ENCODE data around the gene AICDA.
"Not testable (repeated sequence)": the region's sequence is repeated elsewhere in the genome, so short reads cannot be mapped to it uniquely, and the experiment has no call there.

The AICDA gene

GRCh38 chr12:8609061-8609570 lies 3.5 kb downstream of the AICDA start:
- DNase-seq: no peak

- DNase-seq: no peak
Measured at GRCh38 chr12:8606890-8607289, 5.8 kb downstream of the AICDA start.

GRCh38 chr12:8605057-8605456 lies 7.6 kb downstream of the AICDA start:
- no peak for DNase-seq

GRCh38 chr12:8603856-8604255 lies 8.8 kb downstream of the AICDA start:
- DNase-seq: no peak

GRCh38 chr12:8603286-8603685 lies 9.4 kb downstream of the AICDA start:
- DNase-seq: no peak

GRCh38 chr12:8596561-8596960 lies 16.1 kb downstream of the AICDA start:
- no peak for DNase-seq

- no peak for DNase-seq
Measured at GRCh38 chr12:8594072-8594471, 18.6 kb downstream of the AICDA start.

GRCh38 chr12:8593246-8593645 lies 19.4 kb downstream of the AICDA start:
- DNase-seq: no peak

- no peak for DNase-seq
Measured at GRCh38 chr12:8590842-8591545, 21.7 kb downstream of the AICDA start.

- no peak for DNase-seq
Measured at GRCh38 chr12:8589679-8590078, 23.0 kb downstream of the AICDA start.

- not testable (repeated sequence) for DNase-seq
Measured at GRCh38 chr12:8584478-8584877, 28.2 kb downstream of the AICDA start.

GRCh38 chr12:8584004-8584403 lies 28.7 kb downstream of the AICDA start:
- DNase-seq: no peak

- no peak for DNase-seq
Measured at GRCh38 chr12:8581098-8581784, 31.4 kb downstream of the AICDA start.

GRCh38 chr12:8577879-8578278 lies 34.8 kb downstream of the AICDA start:
- DNase-seq: no peak

- DNase-seq: no peak
Measured at GRCh38 chr12:8572507-8572906, 40.2 kb downstream of the AICDA start.

- DNase-seq: no peak
Measured at GRCh38 chr12:8566525-8566924, 46.1 kb downstream of the AICDA start.

GRCh38 chr12:8566052-8566451 lies 46.6 kb downstream of the AICDA start:
- not testable (repeated sequence) for DNase-seq

- no peak for DNase-seq
Measured at GRCh38 chr12:8564656-8565055, 48.0 kb downstream of the AICDA start.

GRCh38 chr12:8563356-8563755 lies 49.3 kb downstream of the AICDA start:
- DNase-seq: no peak

GRCh38 chr12:8562310-8562709 lies 50.3 kb downstream of the AICDA start:
- no peak for DNase-seq

GRCh38 chr12:8561011-8561410 lies 51.6 kb downstream of the AICDA start:
- DNase-seq: no peak

- no peak for DNase-seq
Measured at GRCh38 chr12:8559676-8560075, 53.0 kb downstream of the AICDA start.

- DNase-seq: no peak
Measured at GRCh38 chr12:8556531-8557097, 56.0 kb downstream of the AICDA start.

All from DMS 273 treated with DMSO at 0.1 percent for 48 hours (cell line).